Loucy (cell line): ENCODE measurements around the gene SELENOI.

Experiments
- EZH2phosphoT487 ChIP-seq: fragments of 200-600 bp; IDR thresholded peaks from 2 replicates; pipeline ENCODE4 v1.6.1; 2018; ENCODE audit warnings: antibody characterized with exemption, mild to moderate bottlenecking, moderate library complexity, borderline replicate concordance
- TF ChIP-seq, protein P1 (sequence below): fragments of 200-600 bp; sonication (generic); conservative IDR thresholded peaks from 2 replicates; pipeline ENCODE4 v1.5.1; 2014; ENCODE audit warnings: mild to moderate bottlenecking, antibody characterized with exemption, low read length

DNA sequence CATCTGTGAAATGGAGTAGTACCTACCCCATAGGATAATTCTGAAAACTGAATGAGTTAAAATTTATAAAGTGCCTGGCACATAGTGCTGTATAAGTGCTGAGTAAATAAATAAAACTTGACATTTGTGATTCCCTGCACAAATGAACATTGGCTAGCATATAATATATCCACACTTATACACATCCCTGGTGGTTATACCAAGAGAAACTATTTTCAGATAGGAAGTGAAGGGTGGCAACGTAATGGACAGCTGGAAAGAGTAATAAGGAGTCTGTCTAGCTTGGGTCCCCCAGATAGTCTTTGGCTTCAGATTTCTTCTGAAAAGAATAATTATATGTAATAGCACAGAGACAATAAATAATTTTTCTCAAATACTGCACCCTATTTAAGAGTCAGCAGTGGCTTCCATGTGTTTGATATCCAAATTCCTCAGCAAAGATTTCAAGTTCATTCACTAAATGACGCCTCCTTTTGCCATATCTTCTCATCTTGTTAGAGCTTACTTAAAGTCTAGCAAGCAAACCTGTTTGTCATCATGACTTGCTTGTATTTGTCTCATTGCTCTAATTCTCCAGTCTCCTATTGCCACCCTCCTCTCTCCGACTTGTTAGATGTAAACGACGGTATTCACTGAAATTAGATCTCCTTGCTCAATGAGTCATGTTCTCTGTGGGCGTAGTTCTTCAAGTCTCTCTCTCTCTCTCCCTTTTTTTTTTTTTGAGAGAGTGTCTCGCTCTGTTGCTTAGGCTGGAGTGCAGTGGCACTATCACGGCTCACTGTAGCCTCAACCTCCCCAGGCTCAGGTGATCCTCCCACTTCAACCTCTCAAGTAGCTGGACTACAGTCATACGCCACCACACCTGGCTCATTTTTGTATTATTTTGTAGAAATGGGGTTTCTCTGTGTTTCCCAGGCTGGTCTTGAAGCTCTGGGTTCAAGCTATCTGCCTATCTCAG is 9.4 kb downstream of the SELENOI start:
- TF ChIP-seq, protein P1, sequence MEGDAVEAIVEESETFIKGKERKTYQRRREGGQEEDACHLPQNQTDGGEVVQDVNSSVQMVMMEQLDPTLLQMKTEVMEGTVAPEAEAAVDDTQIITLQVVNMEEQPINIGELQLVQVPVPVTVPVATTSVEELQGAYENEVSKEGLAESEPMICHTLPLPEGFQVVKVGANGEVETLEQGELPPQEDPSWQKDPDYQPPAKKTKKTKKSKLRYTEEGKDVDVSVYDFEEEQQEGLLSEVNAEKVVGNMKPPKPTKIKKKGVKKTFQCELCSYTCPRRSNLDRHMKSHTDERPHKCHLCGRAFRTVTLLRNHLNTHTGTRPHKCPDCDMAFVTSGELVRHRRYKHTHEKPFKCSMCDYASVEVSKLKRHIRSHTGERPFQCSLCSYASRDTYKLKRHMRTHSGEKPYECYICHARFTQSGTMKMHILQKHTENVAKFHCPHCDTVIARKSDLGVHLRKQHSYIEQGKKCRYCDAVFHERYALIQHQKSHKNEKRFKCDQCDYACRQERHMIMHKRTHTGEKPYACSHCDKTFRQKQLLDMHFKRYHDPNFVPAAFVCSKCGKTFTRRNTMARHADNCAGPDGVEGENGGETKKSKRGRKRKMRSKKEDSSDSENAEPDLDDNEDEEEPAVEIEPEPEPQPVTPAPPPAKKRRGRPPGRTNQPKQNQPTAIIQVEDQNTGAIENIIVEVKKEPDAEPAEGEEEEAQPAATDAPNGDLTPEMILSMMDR: no peak
- TF ChIP-seq EZH2phosphoT487: no peak
